ENCODE data around the gene FAM107B.

DNA sequence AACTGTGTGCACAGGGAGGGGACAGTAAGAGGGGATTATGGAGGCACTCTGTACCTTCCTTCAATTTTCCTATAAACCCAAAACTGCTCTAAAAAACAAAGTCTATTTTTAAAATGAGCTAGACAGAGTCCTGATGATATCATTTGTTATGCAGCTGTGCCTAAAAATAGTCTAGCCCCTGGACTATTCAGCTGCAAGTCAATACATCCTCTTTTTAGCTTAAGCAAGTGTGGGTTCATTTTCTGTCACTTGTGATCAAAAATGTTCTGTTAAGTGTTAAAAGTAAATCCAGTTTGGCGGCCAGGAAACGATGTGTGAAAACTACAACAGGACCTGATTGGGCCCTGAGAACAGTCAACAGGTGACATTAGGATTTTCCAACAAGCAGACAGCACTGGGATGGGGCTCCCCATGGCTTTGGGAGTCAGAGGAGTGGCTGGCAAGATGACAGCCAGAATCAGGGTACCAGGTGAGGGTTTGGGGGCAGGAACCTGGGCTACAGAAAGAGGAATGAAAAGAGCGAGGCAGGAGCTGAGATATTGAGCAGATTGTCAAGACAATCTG, 33.9 kb downstream of the FAM107B start:
- TF ChIP-seq, protein P1, sequence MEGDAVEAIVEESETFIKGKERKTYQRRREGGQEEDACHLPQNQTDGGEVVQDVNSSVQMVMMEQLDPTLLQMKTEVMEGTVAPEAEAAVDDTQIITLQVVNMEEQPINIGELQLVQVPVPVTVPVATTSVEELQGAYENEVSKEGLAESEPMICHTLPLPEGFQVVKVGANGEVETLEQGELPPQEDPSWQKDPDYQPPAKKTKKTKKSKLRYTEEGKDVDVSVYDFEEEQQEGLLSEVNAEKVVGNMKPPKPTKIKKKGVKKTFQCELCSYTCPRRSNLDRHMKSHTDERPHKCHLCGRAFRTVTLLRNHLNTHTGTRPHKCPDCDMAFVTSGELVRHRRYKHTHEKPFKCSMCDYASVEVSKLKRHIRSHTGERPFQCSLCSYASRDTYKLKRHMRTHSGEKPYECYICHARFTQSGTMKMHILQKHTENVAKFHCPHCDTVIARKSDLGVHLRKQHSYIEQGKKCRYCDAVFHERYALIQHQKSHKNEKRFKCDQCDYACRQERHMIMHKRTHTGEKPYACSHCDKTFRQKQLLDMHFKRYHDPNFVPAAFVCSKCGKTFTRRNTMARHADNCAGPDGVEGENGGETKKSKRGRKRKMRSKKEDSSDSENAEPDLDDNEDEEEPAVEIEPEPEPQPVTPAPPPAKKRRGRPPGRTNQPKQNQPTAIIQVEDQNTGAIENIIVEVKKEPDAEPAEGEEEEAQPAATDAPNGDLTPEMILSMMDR (conservative IDR thresholded peaks at IDR 0.05) = no peak
- no peak for TF ChIP-seq EZH2 (IDR thresholded peaks at IDR 0.05; ENCODE audit: low read depth)

All from PC-9 (cell line).